A549 (cell line): ENCODE measurements around the gene MAPKAPK3.

Experiments used
- CBX8 ChIP-seq: fragments of 200-600 bp; sonication (generic); IDR thresholded peaks from 2 replicates; pipeline ENCODE4 v1.6.1; 2016
- EP300 ChIP-seq, 2 experiments: fragments of >200 bp; sonication (Bioruptor Twin); formaldehyde crosslinking; IDR thresholded peaks; 2 replicates in 1 of 2; 3 replicates in 1 of 2; pipeline ENCODE4 v1.6.1; 2016 to 2017
- MAZ ChIP-seq: fragments of 150-350 bp; IDR thresholded peaks from 2 replicates; pipeline ENCODE4 v1.6.1; 2014; ENCODE audit warnings: antibody characterized with exemption, low read depth, low read length, borderline replicate concordance
- TF ChIP-seq, protein P1 (sequence below): fragments of >200 bp; sonication (Bioruptor Twin); formaldehyde crosslinking; IDR thresholded peaks from 3 replicates; pipeline ENCODE4 v1.5.1; 2016

DNA sequence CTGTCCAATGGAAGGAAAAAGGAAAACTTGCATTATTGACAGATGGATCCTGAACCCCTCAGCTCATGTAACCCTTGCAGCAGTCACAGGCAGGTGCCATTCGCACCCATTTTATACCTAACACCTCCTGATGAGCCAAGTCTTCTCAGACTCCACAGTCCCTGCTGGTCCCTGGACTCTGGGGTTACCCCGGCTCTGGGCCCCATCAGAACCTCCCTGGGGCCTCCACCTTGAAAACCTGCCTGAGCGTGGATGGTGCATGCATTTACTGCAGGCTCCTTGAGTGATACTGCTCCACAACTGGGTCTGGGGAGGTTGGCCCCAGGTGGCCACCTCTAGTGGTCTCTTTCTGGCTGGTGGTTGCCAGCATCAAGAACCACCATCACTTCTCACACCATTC is 41.9 kb downstream of the MAPKAPK3 start:
- TF ChIP-seq EP300 (IDR thresholded peaks at IDR 0.05) (no peak), MAZ (no peak), CBX8 (no peak)
- TF ChIP-seq, protein P1, sequence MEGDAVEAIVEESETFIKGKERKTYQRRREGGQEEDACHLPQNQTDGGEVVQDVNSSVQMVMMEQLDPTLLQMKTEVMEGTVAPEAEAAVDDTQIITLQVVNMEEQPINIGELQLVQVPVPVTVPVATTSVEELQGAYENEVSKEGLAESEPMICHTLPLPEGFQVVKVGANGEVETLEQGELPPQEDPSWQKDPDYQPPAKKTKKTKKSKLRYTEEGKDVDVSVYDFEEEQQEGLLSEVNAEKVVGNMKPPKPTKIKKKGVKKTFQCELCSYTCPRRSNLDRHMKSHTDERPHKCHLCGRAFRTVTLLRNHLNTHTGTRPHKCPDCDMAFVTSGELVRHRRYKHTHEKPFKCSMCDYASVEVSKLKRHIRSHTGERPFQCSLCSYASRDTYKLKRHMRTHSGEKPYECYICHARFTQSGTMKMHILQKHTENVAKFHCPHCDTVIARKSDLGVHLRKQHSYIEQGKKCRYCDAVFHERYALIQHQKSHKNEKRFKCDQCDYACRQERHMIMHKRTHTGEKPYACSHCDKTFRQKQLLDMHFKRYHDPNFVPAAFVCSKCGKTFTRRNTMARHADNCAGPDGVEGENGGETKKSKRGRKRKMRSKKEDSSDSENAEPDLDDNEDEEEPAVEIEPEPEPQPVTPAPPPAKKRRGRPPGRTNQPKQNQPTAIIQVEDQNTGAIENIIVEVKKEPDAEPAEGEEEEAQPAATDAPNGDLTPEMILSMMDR: no peak
